Measurements from ENCODE around the gene NOD1. TPM values are rescaled to one million over a fixed set of nuclear protein-coding genes. Genes with fewer than 3 reads are reported as not detected.

The NOD1 gene
- total and polyA plus RNA-seq, 2 of the 8 experiments (the other 6 are each of a cell fraction or from before 2014, with no cell fraction given), result 3.8 to 6.5 TPM

DNA sequence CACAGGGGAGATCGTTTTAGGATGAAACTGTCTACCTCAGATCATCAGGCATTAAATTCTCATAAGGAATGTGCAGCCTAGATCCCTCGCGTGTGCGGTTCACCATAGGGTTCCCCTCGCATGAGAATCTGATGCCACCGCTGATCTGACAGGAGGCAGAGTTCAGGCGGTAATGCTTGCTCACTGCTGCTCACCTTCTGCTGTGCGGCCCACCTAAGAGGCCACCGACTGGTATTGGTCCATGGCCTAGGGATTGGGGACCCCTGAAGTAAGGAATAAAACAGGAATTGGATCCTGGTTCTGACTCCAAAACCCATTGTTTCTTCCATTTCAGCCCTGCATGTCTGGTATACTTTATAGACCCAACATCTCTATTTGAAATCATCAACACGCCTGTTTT, 4.1 kb downstream of the NOD1 start (continued):
- TF ChIP-seq EGR1 (IDR thresholded peaks at IDR 0.05; ENCODE audit: borderline replicate concordance, low read depth, low read length) (no peak), CHD2 (IDR thresholded peaks at IDR 0.05; ENCODE audit: low read length) (no peak)

Measured in H1 (cell line).